ENCODE data around the gene EN1. TPM values are rescaled to one million over a fixed set of nuclear protein-coding genes. Genes with fewer than 3 reads are reported as not detected.

The EN1 gene
- total RNA-seq (2014; rRNA removed; shearing (Covaris generic); ENCODE audit: low replicate concordance) = 0.10 TPM in 1 of 2 replicates, not detected in the other

DNA sequence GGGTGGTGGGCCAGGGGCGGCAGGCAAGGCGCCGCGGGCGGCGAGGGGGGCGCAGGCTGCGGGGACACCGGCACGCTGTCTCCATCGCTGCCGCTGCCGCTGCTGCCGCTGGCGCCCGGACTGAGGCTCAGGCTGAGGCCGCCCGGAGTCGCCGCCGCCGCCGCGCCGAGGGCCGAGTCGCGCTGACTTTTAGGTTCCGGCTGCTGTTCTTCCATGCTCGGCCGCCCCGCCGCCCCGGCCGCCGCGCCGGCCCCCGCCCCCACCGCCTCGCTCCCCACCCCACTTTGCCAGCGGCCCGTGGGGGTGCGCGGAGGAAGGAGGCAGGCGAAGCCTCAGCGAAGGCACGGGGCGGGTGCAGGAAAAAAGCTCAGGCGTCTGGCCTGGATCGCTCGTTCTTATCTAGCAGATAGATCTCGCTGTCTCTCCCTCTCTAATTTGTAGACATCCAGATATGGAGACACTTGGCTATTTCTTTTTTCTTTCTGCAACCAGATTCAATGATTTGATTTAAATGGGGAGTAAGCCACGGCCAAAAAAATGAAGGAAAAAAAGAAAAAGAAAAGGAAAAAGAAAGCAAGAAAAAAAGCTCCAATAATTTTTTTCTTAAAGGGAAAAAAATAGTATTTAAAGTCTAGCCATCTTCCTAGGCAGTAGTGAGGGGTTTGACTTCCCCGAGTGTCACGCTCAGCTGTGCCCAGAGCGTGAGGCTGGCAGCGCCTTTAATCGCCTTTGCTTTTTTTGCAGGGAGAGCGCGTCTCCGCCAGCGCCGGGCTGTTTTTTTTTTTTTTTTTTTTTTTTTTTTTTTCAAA is at the start of gene EN1:
Gene EN1 (minus strand): TSS at position 696 of the 809 bp plus-strand sequence. CDS start 481 bp downstream, at position 215.
- DNase-seq (ENCODE audit: low read depth) = no peak
- in situ Hi-C loops (cut with HindIII; ENCODE audit: low pct_unique_long_range_greater_than_20kb, low sequenced_read_pairs) = no loop called here

- in situ Hi-C loops (cut with HindIII; ENCODE audit: low pct_unique_long_range_greater_than_20kb, low sequenced_read_pairs) = no loop called here
- DNase-seq (ENCODE audit: low read depth) = no peak
Observed at GRCh38 chr2:118893100-118893499, 45.7 kb upstream of the EN1 start.

DNA sequence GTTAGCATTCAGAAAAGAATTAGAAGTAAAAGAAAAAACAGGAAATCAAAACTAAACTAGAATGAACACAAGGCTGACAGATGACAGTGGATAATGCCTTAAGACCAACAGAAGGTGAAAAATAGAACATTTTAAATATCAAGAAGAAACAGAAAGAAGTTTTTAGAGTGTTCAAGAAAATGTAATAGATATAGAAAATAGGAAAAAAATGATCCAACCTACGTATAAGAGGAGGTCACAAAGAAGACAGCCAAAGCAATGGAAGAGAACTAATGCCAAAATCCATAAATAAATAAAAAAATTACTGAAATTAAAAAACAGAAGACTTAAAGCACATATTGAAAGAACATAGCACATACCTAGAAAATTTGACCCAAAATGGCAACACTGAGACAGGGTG is 42.5 kb upstream of the EN1 start:
- in situ Hi-C loops (cut with HindIII; ENCODE audit: low pct_unique_long_range_greater_than_20kb, low sequenced_read_pairs) = no loop called here
- no peak for DNase-seq (ENCODE audit: low read depth)

DNA sequence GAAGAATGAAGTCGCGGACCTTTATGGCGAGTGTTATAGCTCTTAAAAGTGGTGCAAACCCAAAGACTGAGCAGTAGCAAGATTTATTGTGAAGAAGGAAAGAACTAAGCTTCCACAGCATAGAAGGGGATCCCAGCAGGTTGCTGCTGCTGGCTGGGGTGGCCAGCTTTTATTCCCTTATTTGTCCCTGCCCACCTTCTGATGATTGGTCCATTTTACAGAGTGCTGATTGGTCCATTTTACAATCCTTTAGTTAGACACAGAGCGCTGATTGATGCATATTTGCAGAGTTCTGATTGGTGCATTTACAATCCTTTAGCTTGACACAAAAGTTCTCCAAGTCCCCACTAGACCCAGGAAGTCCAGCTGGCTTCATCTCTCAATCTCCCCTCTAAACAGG is 36.3 kb upstream of the EN1 start:
- DNase-seq (ENCODE audit: low read depth) = no peak
- in situ Hi-C loops (cut with HindIII; ENCODE audit: low pct_unique_long_range_greater_than_20kb, low sequenced_read_pairs) = no loop called here

- DNase-seq (ENCODE audit: low read depth) = peak; percentile 48
- in situ Hi-C loops (cut with HindIII; ENCODE audit: low pct_unique_long_range_greater_than_20kb, low sequenced_read_pairs) = no loop called here
Observed at GRCh38 chr2:118882693-118883336, 35.4 kb upstream of the EN1 start.

GRCh38 chr2:118881490-118882129 is 34.2 kb upstream of the EN1 start:
- in situ Hi-C loops (cut with HindIII; ENCODE audit: low pct_unique_long_range_greater_than_20kb, low sequenced_read_pairs) = no loop called here
- DNase-seq (ENCODE audit: low read depth) = peak; percentile 50

DNA sequence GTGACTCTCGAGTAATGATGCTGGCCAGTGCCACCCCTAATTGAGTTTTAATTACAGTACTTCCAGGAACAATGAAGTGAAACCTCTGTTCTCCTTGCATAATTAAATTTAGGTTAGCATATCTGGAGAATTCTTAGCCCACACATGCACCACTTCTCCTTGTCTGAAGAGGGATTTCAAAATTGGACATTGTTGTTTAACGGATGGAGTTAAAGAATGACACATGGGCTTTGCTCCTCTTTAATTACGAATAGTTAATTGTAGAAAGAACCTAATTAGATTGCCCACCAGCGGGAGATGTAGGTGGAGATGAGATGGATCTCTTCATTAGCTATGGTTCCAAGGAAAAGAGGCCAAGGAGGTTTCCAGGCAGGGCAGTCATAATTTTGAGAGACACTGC is 33.1 kb upstream of the EN1 start:
- DNase-seq (ENCODE audit: low read depth) = no peak
- in situ Hi-C loops (cut with HindIII; ENCODE audit: low pct_unique_long_range_greater_than_20kb, low sequenced_read_pairs) = no loop called here

DNA sequence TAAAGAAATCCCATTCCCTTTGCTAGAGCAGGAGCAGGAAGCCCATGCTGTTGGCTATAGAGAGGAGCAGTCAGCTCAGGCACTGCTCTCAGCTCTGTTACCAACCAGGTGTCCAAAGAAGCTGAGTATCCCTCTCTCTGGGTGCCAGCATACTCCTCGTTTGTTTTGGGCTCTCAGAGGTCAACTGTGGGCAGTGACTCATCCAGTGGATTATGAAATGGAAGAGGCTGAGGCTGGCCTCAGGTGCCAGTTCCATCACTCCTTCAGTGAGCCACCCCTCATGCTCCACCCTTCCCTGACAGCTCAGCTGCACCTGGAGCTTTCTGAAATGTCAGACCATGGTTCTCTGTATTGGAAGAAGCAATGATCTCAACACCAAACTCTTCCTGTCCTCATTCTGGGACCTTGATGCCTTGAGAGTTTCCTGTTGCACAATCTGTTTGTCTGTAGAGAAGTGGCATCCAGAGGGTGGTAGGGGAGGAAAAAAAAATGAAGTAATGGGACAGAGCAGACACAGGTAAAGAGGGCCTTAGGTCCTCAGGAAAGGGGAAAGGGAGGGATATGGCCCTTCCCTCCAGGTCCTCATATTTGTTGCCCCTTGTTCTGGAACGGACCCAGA is 31.2 kb upstream of the EN1 start:
- no peak for DNase-seq (ENCODE audit: low read depth)

GRCh38 chr2:118875318-118875717 is 27.9 kb upstream of the EN1 start:
- no peak for DNase-seq (ENCODE audit: low read depth)
- in situ Hi-C loops (cut with HindIII; ENCODE audit: low pct_unique_long_range_greater_than_20kb, low sequenced_read_pairs) = no loop called here

More for the DNA sequence above, 31.2 kb upstream of the EN1 start:
- in situ Hi-C loops (cut with HindIII; ENCODE audit: low pct_unique_long_range_greater_than_20kb, low sequenced_read_pairs) = no loop called here

GRCh38 chr2:118874324-118874723 is 26.9 kb upstream of the EN1 start:
- in situ Hi-C loops (cut with HindIII; ENCODE audit: low pct_unique_long_range_greater_than_20kb, low sequenced_read_pairs) = no loop called here
- DNase-seq (ENCODE audit: low read depth) = no peak

GRCh38 chr2:118865106-118865505 is 17.7 kb upstream of the EN1 start:
- in situ Hi-C loops (cut with HindIII; ENCODE audit: low pct_unique_long_range_greater_than_20kb, low sequenced_read_pairs) = no loop called here
- peak; percentile 43 for DNase-seq (ENCODE audit: low read depth)

- no peak for DNase-seq (ENCODE audit: low read depth)
- in situ Hi-C loops (cut with HindIII; ENCODE audit: low pct_unique_long_range_greater_than_20kb, low sequenced_read_pairs) = no loop called here
Observed at GRCh38 chr2:118864207-118864606, 16.8 kb upstream of the EN1 start.

GRCh38 chr2:118861731-118862130 is 14.3 kb upstream of the EN1 start:
- no peak for DNase-seq (ENCODE audit: low read depth)
- in situ Hi-C loops (cut with HindIII; ENCODE audit: low pct_unique_long_range_greater_than_20kb, low sequenced_read_pairs) = no loop called here

GRCh38 chr2:118861242-118861641 is 13.8 kb upstream of the EN1 start:
- in situ Hi-C loops (cut with HindIII; ENCODE audit: low pct_unique_long_range_greater_than_20kb, low sequenced_read_pairs) = no loop called here

DNA sequence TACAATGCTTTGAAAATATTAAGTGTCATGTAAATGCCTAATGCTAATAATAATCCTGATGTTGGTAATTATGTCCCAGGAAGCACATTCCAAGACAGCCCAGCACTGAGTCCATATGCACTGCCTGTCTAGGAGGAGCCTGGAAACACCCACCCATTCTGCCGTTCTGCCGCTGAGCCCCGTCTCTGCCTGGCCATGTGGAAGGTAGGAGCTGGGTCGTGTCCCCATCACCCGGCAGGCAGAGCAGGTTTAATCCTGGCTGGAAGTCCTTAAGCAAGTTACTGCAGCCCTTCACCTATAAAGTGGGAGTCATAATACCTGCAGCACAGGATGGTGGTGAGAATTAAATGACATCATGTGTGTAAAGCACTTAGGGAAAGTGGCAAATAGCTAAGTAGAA is 13.1 kb upstream of the EN1 start:
- in situ Hi-C loops (cut with HindIII; ENCODE audit: low pct_unique_long_range_greater_than_20kb, low sequenced_read_pairs) = no loop called here
- DNase-seq (ENCODE audit: low read depth) = no peak

More at GRCh38 chr2:118861242-118861641, 13.8 kb upstream of the EN1 start:
- DNase-seq (ENCODE audit: low read depth) = no peak

DNA sequence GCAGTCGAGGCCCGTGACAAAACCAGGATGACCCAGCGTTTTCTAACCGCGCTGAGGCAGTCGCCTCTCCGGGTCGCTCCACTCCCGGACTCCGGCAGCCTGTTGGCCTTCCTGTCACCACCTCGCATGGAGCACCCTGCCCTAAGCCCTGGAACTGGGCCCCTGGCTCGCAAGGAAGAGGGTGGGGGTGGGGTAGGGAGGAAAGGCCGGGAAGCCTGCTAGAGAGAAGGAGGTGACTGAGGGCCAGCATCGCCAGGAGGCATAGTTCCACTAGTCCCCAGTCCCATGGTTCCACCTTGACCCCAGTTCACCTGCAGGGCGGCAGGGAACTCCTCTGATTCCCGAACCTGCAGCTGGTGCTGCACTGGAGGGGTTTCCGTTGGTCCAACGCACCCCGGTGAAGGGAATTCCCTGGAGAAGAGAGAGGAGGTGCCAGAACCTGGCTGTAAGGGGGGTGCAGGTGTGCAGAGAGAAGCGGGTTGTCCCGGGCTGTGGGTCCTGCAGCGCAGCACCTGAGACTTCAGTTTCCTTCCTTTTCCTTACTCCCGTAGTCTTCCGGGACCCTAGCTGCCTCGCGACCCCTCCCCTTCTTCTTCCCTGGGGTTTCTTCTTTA is 11.8 kb upstream of the EN1 start:
- in situ Hi-C loops (cut with HindIII; ENCODE audit: low pct_unique_long_range_greater_than_20kb, low sequenced_read_pairs) = no loop called here
- no peak for DNase-seq (ENCODE audit: low read depth)

- in situ Hi-C loops (cut with HindIII; ENCODE audit: low pct_unique_long_range_greater_than_20kb, low sequenced_read_pairs) = no loop called here
- DNase-seq (ENCODE audit: low read depth) = no peak
Observed at GRCh38 chr2:118858485-118859156, 11.2 kb upstream of the EN1 start.
